OCI-LY1 (cell line): ENCODE measurements around the gene EFHD1.

Source experiments
- CTCF ChIP-seq: fragments of 200-600 bp; sonication (generic), shearing (Covaris generic); IDR thresholded peaks from 2 replicates; pipeline ENCODE4 v1.5.1; 2017; ENCODE audit warnings: mild to moderate bottlenecking, antibody characterized with exemption, low read length, moderate library complexity, mixed read lengths
- EZH2 ChIP-seq: fragments of 200-600 bp; sonication (generic), shearing (Covaris generic); IDR thresholded peaks from 2 replicates; pipeline ENCODE4 v1.8.0; 2017; ENCODE audit warnings: borderline replicate concordance, mixed run types, mild to moderate bottlenecking, antibody characterized with exemption, low read length, moderate library complexity, mixed read lengths

GRCh38 chr2:232632904-232633412 is 446 bp upstream of the EFHD1 start:
- TF ChIP-seq CTCF (no peak), EZH2 (no peak)
